MCF 10A (cell line): ENCODE measurements around the gene CMPK2. TPM values are rescaled to one million over a fixed set of nuclear protein-coding genes. Genes with fewer than 3 reads are reported as not detected.

ENCODE experiments used
- BruUV-seq: library from RNA; stranded (reverse); fragments of 400-500 nt; replicated peaks from 2 replicates; lab custom pipeline; 2021; lab: Mats Ljungman, UMichigan
- CTCF ChIA-PET: fragments of 300-600 bp; sonication (Branson Sonifier 250); formaldehyde crosslinking; extraction: SDS; loops from one replicate; lab custom pipeline; 2021; ENCODE audit warnings: antibody characterized with exemption, inconsistent platforms; lab: Yijun Ruan, JAX
- POLR2A ChIA-PET: fragments of 300-600, 350-650 bp; sonication (Branson Sonifier 250); formaldehyde crosslinking; extraction: SDS; loops from one replicate; lab custom pipeline; 2020; ENCODE audit warnings: antibody characterized with exemption, inconsistent platforms; lab: Yijun Ruan, JAX
- DNase-seq: peaks from one replicate; pipeline ENCODE4 v3.0.0-alpha.2; 2018; ENCODE audit not compliant: unreplicated experiment
- H3K27ac Mint-ChIP-seq: one replicate; pipeline ENCODE4 v1.8.0; 2022; ENCODE audit warnings: mild to moderate bottlenecking, low read depth, mixed read lengths; ENCODE audit not compliant: unreplicated experiment
- H3K27me3 Mint-ChIP-seq: one replicate; pipeline ENCODE4 v1.8.0; 2022; ENCODE audit warnings: mixed read lengths; ENCODE audit not compliant: insufficient read depth, unreplicated experiment
- H3K36me3 Mint-ChIP-seq: one replicate; pipeline ENCODE4 v1.8.0; 2022; ENCODE audit warnings: mild to moderate bottlenecking, moderate library complexity, mixed read lengths; ENCODE audit not compliant: insufficient read depth, unreplicated experiment
- H3K4me1 Mint-ChIP-seq: one replicate; pipeline ENCODE4 v1.8.0; 2022; ENCODE audit warnings: mixed read lengths; ENCODE audit not compliant: insufficient read depth, unreplicated experiment
- H3K4me3 Mint-ChIP-seq: one replicate; pipeline ENCODE4 v1.8.0; 2022; ENCODE audit warnings: mild to moderate bottlenecking, moderate library complexity, mixed read lengths; ENCODE audit not compliant: unreplicated experiment
- H3K9me3 Mint-ChIP-seq: one replicate; pipeline ENCODE4 v1.8.0; 2022; ENCODE audit warnings: mixed read lengths; ENCODE audit not compliant: unreplicated experiment
- CTCF ChIP-seq: fragments of 200-600 bp; IDR thresholded peaks from one replicate; pipeline ENCODE4 v1.8.0; 2022; ENCODE audit warnings: antibody characterized with exemption, mild to moderate bottlenecking; ENCODE audit not compliant: unreplicated experiment
- intact Hi-C: fragments of 100-400 bp; cut with micrococcal nuclease; formaldehyde crosslinking; loops from 2 replicates; pipeline ENCODE4 v1.14.1; 2022
- total RNA-seq: library from RNA; stranded (reverse); gene quantifications from 2 replicates; pipeline ENCODE4 v1.2.3, GENCODE V29; 2022

CMPK2 gene
- total RNA-seq, 1 experiment from 2014 or later, result 0.40 TPM

GRCh38 chr2:6885968-6886367 lies 20.3 kb upstream of the CMPK2 start:
- BruUV-seq, result no TSS peak
- H3K4me3 Mint-ChIP-seq, result no peak overlapping the region
- DNase-seq, result no peak
- ChIA-PET POLR2A (no interaction called here), CTCF (interaction anchor here (0.6 kb wide), 1 partner anchor 198 kb away, joined by 3 read pairs; no protein-coding TSS in a partner anchor)
- no peak for TF ChIP-seq CTCF
- H3K9me3 Mint-ChIP-seq, result peaks cover 8% of the 10 kb centered on the region
- no peaks in the 10 kb centered on the region for H3K4me1 Mint-ChIP-seq
- intact Hi-C loops, result no loop called here
- H3K36me3 Mint-ChIP-seq, result no peaks in the 10 kb centered on the region
- peaks cover 45% of the 10 kb centered on the region for H3K27me3 Mint-ChIP-seq
- H3K27ac Mint-ChIP-seq, result no peak overlapping the region

- H3K36me3 Mint-ChIP-seq, result no peaks in the 10 kb centered on the region
- H3K4me1 Mint-ChIP-seq, result no peaks in the 10 kb centered on the region
- DNase-seq, result no peak
- no peak for TF ChIP-seq CTCF
- peaks cover 49% of the 10 kb centered on the region for H3K27me3 Mint-ChIP-seq
- ChIA-PET POLR2A (no interaction called here), CTCF (interaction anchor here (0.6 to 1.2 kb wide), 2 partner anchors 159 to 199 kb away, joined by 3 to 4 read pairs; no protein-coding TSS in a partner anchor)
- BruUV-seq, result no TSS peak
- no peak overlapping the region for H3K27ac Mint-ChIP-seq
- peaks cover 8% of the 10 kb centered on the region for H3K9me3 Mint-ChIP-seq
- intact Hi-C loops, result no loop called here
- no peak overlapping the region for H3K4me3 Mint-ChIP-seq
Observed at GRCh38 chr2:6885551-6885950, 19.8 kb upstream of the CMPK2 start.

- Mint-ChIP-seq H3K27ac (no peak overlapping the region), H3K4me1 (no peaks in the 10 kb centered on the region), H3K4me3 (no peak overlapping the region), H3K9me3 (peaks cover 8% of the 10 kb centered on the region), H3K36me3 (no peaks in the 10 kb centered on the region), H3K27me3 (peaks cover 50% of the 10 kb centered on the region)
- CTCF ChIA-PET, result interaction anchor here (0.6 to 1.6 kb wide), 2 partner anchors 17 to 157 kb away, joined by 3 read pairs; no protein-coding TSS in a partner anchor
- TF ChIP-seq CTCF, result no peak
- POLR2A ChIA-PET, result no interaction called here
- BruUV-seq, result no TSS peak
- DNase-seq, result no peak
- intact Hi-C loops, result no loop called here
Observed at GRCh38 chr2:6883448-6884122, 17.9 kb upstream of the CMPK2 start.

DNA sequence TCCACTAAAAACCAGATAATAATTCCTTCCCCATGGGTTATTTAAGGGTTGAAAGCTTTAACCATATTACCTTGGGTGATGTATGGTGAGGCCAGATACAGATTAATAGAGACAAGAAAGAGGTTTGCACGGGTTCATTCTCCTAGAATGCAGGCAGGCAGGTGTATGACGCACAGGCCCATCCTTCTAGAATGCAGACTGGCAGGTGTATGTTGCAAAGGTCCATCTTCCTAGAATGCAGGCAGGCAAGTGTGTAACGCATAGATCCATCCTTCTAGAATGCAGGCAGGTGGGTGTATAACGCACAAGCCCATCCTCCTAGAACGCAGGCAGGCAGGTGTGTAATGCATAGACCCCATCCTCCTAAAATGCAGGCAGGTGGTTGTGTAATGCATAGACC lies 15.8 kb upstream of the CMPK2 start:
- no peak overlapping the region for H3K4me3 Mint-ChIP-seq
- ChIA-PET CTCF (no interaction called here), POLR2A (no interaction called here)
- intact Hi-C loops, result no loop called here
- H3K27ac Mint-ChIP-seq, result no peak overlapping the region
- H3K9me3 Mint-ChIP-seq, result peaks cover 8% of the 10 kb centered on the region
- TF ChIP-seq CTCF, result no peak
- no TSS peak for BruUV-seq
- no peaks in the 10 kb centered on the region for H3K4me1 Mint-ChIP-seq
- peaks cover 60% of the 10 kb centered on the region for H3K27me3 Mint-ChIP-seq
- DNase-seq, result no peak
- H3K36me3 Mint-ChIP-seq, result no peaks in the 10 kb centered on the region
